ENCODE results near the gene RPS6KA5. TPM values are rescaled to one million over a fixed set of nuclear protein-coding genes. Genes with fewer than 3 reads are reported as not detected.

Gene RPS6KA5
- total RNA-seq, 2 donors from 2014 or later = 3.3 to 5.1 TPM

DNA sequence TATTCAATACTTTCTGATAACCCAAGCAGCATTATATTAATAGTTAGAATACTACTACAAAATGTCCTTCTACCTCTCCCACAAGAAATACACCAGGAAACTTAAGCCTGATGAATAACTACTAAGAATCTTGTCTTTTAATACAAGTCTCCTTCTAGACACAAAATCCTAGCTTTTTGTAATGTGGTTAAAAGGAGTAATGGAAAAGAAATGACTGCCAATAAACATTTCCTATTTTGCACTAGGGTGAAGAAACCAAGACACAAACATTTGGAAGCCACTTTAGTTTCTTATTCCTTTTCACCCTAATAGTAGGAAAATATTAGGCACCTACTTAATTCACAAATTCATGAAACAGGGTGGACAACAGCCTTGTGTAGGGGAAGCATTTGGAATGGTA is 192.9 kb downstream of the RPS6KA5 start:
- no peak for DNase-seq
- Histone ChIP-seq H3K4me3 (ENCODE audit: low read length) (no peak overlapping the region), H3K27me3 (ENCODE audit: control insufficient read depth, insufficient read depth, low read length, poor library complexity, severe bottlenecking) (no peaks in the 10 kb centered on the region), H3K27ac (ENCODE audit: low read depth, low read length) (no peak overlapping the region), H3K9ac (ENCODE audit: extremely low read depth, low read length, poor library complexity, severe bottlenecking) (no peak overlapping the region), H3K4me1 (ENCODE audit: control insufficient read depth, insufficient read depth, low read length) (no peaks in the 10 kb centered on the region), H3K36me3 (ENCODE audit: control insufficient read depth, insufficient read depth, low read length) (no peaks in the 10 kb centered on the region), H3K9me3 (ENCODE audit: control insufficient read depth, low read length) (no peaks in the 10 kb centered on the region)
- H3K4me3 Mint-ChIP-seq = no peak overlapping the region
- no peak for TF ChIP-seq CTCF (conservative IDR thresholded peaks at IDR 0.05)
- H3K27me3 Mint-ChIP-seq (ENCODE audit: insufficient read depth) = no peaks in the 10 kb centered on the region
- H3K36me3 Mint-ChIP-seq (ENCODE audit: low read depth) = no peaks in the 10 kb centered on the region
- no peaks in the 10 kb centered on the region for H3K9me3 Mint-ChIP-seq
- H3K27ac Mint-ChIP-seq = no peak overlapping the region
- H3K4me1 Mint-ChIP-seq = no peaks in the 10 kb centered on the region

GRCh38 chr14:90866833-90867232 is 193.6 kb downstream of the RPS6KA5 start:
- no peaks in the 10 kb centered on the region for H3K4me1 ChIP-seq (ENCODE audit: control insufficient read depth, insufficient read depth, low read length)
- H3K27me3 Mint-ChIP-seq (ENCODE audit: insufficient read depth) = no peaks in the 10 kb centered on the region

GRCh38 chr14:90864741-90865140 is 195.7 kb downstream of the RPS6KA5 start:
- H3K9ac ChIP-seq (ENCODE audit: extremely low read depth, low read length, poor library complexity, severe bottlenecking) = no peak overlapping the region
- no peaks in the 10 kb centered on the region for H3K9me3 ChIP-seq (ENCODE audit: control insufficient read depth, low read length)
- no peaks in the 10 kb centered on the region for H3K4me1 Mint-ChIP-seq
- TF ChIP-seq CTCF (conservative IDR thresholded peaks at IDR 0.05) = no peak
- no peak overlapping the region for H3K4me3 Mint-ChIP-seq
- no peak overlapping the region for H3K27ac Mint-ChIP-seq
- no peaks in the 10 kb centered on the region for H3K4me1 ChIP-seq (ENCODE audit: control insufficient read depth, insufficient read depth, low read length)
- H3K36me3 Mint-ChIP-seq (ENCODE audit: low read depth) = no peaks in the 10 kb centered on the region
- no peak overlapping the region for H3K4me3 ChIP-seq (ENCODE audit: low read length)
- H3K27ac ChIP-seq (ENCODE audit: low read depth, low read length) = no peak overlapping the region
- DNase-seq = no peak
- no peaks in the 10 kb centered on the region for H3K9me3 Mint-ChIP-seq
- 83 to 98% methylated on average over 2 of the region's 2 CpGs for WGBS, 2 experiments (ENCODE audit: insufficient coverage in 1 of 2, insufficient read length in 1 of 2)
- no peaks in the 10 kb centered on the region for H3K27me3 Mint-ChIP-seq (ENCODE audit: insufficient read depth)
- H3K36me3 ChIP-seq (ENCODE audit: control insufficient read depth, insufficient read depth, low read length) = no peaks in the 10 kb centered on the region
- H3K27me3 ChIP-seq (ENCODE audit: control insufficient read depth, insufficient read depth, low read length, poor library complexity, severe bottlenecking) = no peaks in the 10 kb centered on the region

More at GRCh38 chr14:90866833-90867232, 193.6 kb downstream of the RPS6KA5 start:
- Histone ChIP-seq H3K27me3 (ENCODE audit: control insufficient read depth, insufficient read depth, low read length, poor library complexity, severe bottlenecking) (no peaks in the 10 kb centered on the region), H3K4me3 (ENCODE audit: low read length) (no peak overlapping the region), H3K9me3 (ENCODE audit: control insufficient read depth, low read length) (no peaks in the 10 kb centered on the region), H3K36me3 (ENCODE audit: control insufficient read depth, insufficient read depth, low read length) (no peaks in the 10 kb centered on the region), H3K9ac (ENCODE audit: extremely low read depth, low read length, poor library complexity, severe bottlenecking) (no peak overlapping the region), H3K27ac (ENCODE audit: low read depth, low read length) (no peak overlapping the region)
- Mint-ChIP-seq H3K4me1 (no peaks in the 10 kb centered on the region), H3K27ac (no peak overlapping the region), H3K9me3 (no peaks in the 10 kb centered on the region), H3K4me3 (no peak overlapping the region), H3K36me3 (ENCODE audit: low read depth) (no peaks in the 10 kb centered on the region)
- DNase-seq = no peak
- no peak for TF ChIP-seq CTCF (conservative IDR thresholded peaks at IDR 0.05)

All from endodermal cell (in vitro differentiated cells).